GM21447 (cell line): ENCODE measurements around the gene ZMYM2.

Experiments used
- ATAC-seq: cut with Tn5 transposase; IDR thresholded peaks from one replicate; pipeline ENCODE4 v1.9.1; 2021; ENCODE audit not compliant: unreplicated experiment

ZMYM2 gene

GRCh38 chr13:20130652-20131051 lies 172.1 kb downstream of the ZMYM2 start:
- ATAC-seq = no peak

DNA sequence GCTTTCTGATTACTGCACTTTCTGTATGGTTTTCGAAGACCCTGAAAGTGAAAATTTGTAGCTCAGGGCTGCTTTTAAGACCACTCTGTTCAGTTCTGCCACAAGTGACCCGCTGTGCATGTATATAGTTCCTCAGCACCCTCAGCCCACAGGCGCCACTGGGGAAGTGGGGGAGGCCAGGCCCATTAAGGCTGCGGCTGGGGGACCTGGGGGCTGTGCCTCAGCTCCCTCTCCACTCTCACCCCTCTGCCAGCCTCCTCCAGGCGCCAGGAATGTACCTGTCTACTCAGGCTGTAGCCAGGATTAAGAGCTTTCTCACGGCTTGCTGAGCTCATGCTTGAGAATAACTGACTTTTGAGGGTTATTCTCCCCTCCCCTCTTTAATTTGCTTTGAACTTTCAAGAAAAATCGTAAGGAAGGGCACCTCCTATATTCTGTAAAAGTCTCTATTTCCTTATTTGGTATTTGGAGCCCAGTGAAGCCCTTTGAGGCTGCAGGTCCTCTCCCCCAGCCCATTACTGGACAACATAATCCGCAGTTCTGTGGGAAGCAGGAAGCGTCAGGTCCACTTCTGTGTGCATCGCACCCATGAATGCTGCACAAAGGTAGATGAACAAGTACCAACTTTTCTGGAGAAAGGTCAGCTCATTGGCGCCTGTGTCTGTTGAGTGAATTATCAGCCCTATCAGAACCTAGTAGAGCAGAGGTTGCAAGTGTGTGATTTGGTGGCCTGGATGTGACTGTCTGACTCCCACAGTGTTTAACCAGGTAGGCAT lies 172.7 kb downstream of the ZMYM2 start:
- ATAC-seq = no peak

- ATAC-seq = no peak
These were observed 173.6 kb downstream of the ZMYM2 start for GRCh38 chr13:20132052-20132634.

- no peak for ATAC-seq
These were observed 176.2 kb downstream of the ZMYM2 start for GRCh38 chr13:20134732-20135131.

DNA sequence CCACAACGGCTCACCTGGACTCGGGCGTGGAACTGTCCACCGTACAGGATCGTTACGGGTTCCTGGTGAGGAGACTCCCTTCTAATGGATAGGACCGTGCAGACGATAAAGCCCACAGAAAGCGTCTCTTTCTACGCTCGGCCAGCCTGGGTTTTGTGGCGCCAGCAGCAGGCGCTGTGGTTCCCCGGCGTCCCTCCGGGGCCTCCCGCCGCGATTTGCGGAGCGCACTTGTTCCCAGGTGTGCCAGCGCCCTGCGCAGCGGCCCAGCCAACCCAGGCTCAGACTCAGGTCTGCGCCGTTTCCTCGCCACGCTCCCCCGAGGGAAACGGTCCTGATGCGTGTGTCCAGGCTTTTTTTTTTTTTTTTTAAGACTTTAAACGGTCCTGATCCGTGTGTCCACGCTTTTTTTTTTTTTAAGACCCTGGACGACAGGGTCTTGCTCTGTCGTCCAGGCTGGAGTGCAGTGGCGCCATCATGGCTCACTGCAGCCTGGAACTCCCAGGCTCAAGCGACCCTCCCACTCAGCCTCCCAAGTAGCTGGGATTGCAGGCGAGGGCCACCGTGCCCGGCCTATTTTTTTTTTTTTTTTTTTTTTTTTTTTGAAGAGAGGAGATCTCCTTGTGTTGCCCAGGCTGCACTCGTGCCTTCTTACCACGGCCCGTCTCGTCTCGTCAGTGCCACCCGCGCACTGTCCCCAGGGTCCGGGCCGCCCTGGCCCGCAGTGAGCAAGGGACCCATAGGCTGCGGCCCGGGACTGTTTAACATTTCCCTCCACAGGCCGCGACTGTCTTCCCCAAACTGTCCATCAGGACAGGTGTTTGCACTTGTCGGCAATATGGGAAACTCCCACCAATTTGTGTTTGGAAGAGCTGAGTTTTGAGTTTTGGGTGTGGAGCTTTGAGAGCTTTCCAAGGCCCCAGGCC lies 178.5 kb downstream of the ZMYM2 start:
- no peak for ATAC-seq

DNA sequence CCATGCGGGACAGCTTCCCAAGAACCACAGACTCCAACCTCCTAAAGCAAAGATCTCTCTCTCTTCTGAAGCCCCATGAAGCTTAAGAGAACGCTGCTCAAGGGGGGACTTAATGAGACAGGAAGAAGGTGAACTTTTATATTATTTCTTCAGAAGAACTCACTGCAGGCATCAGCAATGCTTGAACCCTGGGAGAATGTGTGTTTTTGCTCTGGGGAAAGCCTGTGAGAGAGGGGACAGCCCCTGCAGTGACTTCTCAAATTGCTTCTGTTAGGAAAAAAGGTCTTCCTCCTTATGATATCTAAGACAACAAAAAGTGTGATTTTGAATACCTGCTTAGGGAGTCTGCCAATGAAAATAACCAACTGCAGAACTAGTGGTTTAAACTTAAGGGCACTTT lies 179.3 kb downstream of the ZMYM2 start:
- ATAC-seq = no peak

GRCh38 chr13:20140487-20140886 lies 182.0 kb downstream of the ZMYM2 start:
- no peak for ATAC-seq
